NCI-H1694 (cell line): Measurements from ENCODE around the gene SLF2.
"Not testable (repeated sequence)": the region's sequence is repeated elsewhere in the genome, so short reads cannot be mapped to it uniquely, and the experiment has no call there.

ENCODE experiments used
- DNase-seq: peaks from one replicate; lab custom pipeline; 2025; lab: John Stamatoyannopoulos, UW

The SLF2 gene

DNA sequence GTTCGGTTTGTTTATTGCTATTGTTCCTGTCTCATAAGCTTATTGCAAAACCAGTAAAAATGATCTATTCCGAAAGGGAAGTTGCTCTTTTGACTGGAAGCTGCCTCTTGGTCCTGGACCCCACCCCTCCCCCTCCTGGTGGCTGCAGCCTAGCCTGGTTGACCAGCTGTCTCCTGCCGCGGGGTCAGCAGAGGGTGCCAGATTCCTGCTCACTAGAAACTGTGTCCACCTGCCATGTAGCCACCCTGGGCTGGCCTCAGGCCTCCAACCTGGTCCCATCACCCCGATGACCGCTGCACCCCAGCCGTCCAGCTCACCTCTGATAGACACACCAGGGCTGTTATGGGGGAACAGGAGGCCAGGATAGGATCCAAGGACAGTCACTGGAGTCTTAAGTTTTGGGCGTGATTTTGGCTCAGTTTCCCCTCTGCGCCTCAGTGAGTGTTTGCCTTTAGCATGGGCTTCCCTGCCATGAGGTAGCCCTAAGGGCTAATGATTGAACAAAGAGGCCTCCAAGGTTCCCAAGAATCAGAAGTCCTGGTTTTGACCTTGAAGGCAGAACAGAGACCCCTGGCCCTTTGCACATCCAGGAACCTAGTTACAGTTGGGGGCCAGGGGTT lies 32.9 kb upstream of the SLF2 start:
- no peak for DNase-seq

DNA sequence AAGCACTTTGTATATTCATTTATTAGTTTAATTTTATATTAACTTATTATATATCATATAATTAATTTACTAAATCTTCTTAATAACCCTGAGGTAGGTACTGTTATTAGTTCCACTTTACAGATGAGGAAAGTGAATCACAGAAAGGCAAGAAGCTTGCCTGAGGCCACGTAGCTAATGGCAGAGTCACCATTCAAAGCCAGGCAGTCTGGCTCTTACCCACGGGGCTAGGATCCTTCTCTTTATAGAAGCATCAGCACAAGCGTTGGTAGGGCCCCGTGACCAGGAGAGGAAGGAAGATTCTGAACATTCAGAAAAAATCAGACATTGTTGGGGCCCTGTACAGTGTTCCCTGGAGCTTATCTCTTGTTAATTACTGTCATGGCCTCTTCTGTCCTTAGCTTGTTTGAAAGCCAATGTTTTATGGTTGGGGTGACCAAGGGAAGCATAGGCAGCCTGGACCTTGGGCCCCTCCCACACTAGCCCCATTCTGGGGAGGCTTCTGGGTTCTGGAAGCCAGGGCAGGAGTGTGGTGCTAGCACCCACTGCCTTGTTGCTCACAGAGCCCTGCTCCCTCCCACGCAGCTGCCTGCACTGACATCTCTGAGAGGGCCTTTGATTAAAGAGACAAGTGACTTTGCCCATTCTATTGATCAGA lies 31.1 kb upstream of the SLF2 start:
- DNase-seq, result no peak

DNA sequence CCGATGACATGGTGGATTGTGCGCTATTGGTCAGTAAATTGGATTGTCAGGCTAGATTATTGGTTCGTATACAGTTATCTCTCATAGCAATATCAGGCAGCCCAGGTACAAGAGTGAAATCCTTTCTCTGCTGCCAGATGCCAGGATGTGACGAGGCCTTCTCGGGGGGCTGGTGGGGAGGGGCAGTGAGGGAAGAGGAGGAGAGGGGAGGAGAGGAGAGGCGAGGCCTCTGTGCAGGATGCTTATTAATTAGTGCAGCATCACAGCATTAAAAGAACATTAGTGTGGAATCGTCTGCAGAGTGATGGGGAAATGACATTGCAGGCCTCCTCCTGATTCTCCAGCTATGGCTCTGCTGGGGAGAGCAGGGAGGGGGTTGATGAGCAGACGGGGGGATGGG lies 30.5 kb upstream of the SLF2 start:
- no peak for DNase-seq

DNA sequence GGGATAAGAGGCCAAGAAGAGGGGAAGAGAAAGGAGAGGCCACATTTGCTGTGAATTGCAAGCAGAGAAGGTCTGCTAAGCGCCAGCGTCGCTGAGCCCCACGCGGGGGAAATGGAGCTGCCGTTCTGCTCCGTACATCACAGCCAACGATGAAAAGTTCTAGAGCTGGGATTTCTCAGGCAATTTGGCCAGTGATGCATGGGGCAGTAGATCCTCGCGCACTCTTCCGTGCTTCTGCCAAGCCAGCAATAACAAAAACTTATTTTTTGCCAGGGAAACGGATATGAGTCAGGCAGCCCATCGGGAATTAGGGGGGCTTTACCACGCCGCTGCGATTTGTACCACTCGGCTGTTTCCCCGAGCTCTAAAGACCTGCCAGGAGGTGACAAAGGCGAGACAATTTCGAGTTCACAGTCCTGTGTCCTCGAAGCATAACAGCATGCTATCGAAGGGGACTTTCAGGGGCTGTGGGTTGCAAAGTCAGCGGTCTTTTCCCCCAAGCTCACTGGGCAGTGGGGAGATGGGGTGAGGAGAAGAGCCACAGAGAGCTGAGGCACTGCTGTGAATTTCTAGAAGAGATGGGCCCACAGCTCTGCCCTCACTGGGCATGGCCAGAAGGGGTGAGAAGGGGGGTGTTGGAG lies 30.0 kb upstream of the SLF2 start:
- no peak for DNase-seq

DNA sequence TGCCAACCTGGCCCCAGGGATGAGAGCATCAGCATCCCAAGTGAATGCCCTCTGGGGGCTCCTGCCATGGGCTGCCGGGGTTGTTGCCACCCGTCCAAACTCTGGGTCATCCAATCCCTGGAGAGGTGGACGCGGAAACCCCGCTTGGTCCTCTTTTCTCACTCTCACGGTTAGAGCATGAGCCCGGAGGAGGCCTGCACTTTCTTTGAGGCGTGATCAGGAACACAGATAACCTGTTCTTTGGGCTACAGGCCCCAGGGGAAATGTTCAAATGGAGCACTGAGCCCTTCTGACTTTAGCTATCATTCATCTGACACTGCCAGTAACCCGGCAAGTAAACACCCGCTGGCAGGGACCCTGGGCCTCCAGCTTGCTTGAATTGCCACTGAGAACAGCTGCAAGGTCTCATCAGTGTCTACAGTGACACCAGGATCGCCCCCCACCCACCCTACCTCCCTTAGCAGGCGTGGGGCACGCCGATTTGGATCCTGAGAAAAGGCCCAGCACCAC lies 29.4 kb upstream of the SLF2 start:
- no peak for DNase-seq

DNA sequence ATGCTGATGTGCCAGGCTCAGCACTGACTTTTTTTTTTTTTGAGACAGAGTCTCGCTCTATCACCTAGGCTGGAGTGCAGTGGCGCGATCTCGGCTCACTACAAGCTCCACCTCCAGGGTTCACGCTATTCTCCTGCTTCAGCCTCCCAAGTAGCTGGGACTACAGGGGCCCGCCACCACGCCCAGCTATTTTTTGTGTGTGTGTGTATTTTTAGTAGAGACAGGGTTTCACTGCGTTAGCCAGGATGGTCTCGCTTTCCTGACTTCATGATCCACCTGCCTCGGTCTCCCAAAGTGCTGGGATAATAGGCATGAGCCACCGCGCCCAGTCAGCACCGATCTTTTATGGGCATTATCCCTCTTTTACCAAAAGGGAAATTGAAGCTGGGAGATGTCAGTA lies 27.2 kb upstream of the SLF2 start:
- DNase-seq, result not testable (repeated sequence)

DNA sequence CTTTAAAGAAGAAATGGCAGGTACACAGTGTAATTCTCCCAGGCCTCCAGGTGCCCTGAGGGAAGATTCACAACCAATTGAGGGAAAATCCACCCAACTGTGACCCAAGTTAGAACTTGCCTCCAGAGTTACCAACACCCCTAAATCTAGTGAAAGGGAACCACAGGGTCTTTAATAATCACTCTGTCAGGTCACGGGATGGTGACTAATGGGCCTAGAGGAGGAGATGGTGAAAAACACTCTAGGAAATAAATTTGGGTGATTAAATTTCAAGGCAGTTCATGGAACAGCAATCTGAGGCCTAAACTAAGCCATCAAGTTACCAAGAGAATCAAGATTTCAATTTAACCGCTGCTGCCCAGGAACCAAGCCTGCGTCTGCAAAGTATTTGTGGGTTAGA lies 26.7 kb upstream of the SLF2 start:
- no peak for DNase-seq

DNA sequence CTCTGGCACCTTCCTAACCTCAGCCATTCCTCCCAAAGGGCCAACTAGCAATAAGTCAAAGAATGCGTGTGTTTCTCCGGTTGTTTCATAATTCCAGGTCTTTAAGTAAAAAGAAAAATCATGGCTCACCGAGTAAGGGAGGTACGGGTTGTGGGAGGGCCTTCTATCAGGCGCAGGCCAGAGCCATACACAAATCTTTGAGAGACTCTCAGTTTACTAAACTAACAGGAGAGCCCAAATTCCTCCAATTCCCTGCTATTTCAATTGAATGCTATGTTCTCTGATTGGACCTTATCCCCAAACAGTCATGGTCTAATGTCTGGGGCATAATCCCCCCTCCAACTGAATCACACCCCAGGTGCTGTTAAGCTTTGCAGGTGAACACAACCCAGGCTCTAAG lies 26.2 kb upstream of the SLF2 start:
- no peak for DNase-seq

DNA sequence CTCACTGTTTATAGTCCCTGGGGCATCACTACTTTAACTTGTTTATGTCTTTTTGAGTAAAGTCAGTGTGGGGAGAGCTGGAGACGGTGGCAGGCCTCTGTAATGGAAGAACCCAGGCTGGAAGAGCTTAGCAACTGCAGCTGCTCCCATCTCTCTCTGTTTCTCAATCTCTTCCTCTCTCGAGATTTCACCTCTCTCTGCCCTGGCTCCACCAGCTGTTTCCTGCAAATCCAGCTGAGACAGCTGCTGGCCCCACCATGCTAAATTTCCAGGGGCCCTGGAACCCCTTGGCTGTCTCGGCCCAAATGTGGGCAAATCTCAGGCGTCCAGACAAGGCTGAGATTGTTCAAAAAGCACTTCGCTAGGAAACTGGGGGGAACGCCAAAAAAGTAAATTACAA lies 25.8 kb upstream of the SLF2 start:
- no peak for DNase-seq

DNA sequence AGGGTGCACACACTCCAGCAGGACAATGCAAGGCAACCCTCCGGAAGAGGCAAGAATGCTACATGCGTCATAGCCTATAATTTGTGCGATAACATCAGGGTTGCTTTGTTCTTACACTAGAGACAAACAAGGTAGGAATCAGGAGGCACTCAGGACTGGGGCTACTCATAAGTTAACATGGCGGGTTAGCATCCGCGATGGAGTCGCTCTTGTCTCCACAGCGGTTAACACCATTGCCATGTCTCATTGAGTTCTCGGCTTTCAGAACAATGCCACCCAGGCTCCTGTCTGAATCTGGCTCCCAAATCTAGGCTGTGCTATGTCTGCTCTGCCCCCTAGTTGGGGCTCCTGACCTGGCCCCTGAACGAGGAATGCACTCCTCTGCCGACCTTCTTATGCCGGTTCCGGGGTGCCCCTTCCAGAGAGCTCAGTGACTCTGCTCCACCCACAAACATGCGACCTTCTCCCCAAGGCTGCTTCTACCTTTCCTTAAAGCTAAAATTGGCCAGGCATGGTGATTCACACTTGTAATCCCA lies 24.9 kb upstream of the SLF2 start:
- no peak for DNase-seq

DNA sequence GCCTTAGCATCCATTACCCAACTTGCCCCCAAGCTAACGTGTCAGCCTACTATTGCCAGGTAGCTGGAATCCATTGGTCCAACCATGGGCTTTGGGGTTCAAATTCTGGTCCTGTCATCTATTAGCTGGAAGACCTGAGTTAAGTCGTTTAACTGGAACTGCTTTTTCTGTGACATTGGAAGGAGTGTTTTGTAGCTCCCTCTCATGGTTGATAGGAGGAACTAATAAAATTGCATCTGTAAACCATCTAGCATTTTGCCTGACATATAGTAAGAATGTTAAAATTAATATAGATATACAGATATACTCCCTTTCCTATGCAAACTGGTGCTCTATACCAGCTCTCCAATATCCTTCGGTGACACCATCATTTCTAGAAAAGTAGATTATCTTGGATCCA lies 23.8 kb upstream of the SLF2 start:
- no peak for DNase-seq

DNA sequence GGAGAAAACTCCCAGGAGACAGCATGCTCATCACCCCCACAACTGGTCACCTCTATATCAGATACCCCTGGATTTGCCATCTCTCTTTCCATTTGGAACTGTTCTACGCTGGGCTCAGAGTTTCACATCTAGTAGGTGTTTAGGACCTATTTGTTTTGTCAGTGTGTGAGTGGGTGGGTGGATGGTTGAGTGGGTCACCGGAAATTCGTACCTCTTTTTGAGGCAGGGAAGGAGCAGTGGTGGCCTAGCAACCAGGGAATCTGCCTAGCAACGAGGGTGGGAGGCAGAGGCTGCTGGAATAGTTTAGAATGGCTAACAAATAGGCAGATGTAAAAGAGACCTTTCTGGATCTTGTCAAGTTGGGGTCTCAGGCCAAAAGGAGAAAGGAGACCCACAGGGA lies 23.2 kb upstream of the SLF2 start:
- no peak for DNase-seq

DNA sequence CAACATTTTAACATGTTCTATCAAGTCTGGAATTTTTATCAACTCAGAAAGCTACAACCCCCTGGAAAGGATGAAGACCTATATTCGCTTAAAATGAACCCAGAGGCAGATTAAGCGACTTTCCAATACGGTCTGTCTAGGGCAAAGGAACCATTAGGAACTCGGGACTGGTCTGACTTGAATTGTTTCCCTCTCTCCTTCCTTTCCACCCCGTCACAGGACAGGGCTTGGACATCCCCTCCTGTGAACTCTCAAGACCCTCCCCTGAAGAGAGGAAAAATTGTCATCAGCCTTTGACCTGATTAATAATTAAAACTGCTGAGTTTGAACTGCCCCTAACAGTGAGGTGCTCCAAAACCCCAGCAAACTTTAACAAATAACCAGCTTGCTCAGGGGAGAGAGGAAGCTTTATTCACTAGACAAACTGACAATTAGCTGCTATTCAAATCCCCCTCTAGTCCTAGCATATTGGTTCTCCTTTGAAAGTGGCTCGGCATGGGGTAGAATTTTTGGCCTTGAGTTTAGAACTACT lies 22.6 kb upstream of the SLF2 start:
- no peak for DNase-seq

DNA sequence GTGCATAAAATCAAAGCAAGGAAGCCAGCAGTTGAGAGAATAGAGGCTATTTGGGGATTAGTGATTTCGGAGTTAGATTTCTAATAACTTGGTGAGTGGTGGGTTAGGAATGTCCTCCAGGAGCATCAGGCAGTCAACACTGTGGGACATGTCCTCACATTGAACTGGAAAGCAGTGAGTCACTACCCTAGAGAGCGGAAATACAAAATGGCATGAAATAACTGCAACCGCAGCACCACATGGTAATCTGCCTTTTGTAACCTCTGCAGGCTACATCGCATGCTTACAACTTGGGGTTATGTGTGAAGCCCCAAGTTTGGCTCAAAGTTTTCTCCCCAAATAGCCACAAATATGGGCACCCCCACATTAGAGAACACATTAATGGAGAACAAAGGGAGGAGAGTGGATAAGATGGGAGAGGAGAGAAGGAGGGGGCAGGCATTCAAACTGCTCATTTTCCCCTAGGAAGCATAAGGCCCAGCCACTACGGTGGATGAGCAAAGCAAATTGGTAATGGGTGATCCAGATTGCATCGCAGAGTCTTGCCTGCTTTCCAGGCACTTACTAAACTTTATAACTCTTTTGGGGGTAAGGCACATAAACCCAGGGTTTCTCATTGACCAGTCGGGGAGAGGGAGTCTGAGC lies 22.0 kb upstream of the SLF2 start:
- no peak for DNase-seq

DNA sequence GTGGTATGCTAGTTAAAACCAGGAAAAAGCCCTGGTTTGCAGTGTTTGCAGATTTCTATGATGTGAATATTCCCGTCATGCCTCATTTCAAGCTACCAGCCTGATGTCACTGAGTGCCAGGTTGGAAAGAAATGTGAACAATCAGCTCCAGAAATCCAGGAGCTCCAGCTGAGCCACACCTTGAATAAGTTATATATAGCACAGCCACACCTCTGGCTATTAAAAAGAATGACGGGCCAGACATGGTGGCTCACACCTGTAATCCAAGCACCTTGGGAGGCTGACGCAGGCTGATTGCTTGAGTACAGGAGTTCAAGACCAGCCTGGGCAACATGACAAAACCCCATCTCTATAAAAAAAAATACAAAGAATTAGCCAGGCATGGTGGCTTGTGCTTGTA lies 18.7 kb upstream of the SLF2 start:
- no peak for DNase-seq

DNA sequence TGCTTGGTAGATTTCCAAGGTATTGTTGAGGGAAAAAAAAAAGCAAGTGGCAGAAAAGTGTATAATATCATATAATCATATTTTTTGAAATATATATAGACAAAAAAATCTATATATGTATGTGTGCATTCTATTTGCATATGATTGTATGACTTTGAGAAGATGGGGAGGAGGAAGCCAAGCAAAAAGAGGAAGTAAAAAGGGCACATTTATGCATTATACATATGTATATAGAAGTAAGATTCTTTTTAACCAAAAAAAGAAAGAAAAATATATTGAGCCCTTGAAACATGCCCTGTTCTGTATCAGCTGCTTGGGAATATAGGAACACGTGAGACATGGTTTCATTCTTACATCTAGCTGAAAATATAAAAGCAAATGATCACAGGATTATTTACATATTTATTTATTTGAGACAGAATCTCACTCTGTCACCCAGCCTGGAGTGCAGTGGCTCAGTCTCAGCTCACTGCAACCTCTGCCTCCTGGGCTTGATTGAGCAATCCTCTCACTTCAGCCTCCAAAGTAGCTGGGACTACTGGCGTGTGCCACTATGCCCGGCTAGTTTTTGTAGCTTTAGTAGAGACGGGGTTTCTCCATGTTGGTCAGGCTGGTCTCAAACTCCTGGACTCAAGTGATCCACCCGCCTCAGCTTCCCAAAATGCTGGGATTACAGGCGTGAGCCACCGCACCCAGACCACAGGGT lies 18.0 kb upstream of the SLF2 start:
- no peak for DNase-seq

DNA sequence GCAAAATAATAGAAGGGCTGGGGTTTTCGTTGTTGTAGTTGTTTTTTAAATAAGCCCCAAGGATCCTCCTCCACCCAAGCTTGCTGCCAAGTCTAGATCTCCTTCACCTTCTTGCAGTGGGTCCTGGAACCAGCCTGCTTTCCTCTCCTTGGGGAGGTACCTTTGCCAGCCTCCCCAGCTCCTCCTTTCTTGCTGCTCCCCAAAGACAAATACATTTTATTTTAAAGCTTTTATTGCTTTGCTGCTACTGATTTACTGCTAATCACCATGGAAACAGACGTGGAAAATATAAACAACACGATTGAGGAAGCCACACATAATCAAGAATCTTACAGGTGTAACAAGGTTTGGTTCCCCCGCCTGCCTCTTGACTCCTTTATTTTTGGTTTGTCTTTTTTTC lies 17.4 kb upstream of the SLF2 start:
- no peak for DNase-seq

DNA sequence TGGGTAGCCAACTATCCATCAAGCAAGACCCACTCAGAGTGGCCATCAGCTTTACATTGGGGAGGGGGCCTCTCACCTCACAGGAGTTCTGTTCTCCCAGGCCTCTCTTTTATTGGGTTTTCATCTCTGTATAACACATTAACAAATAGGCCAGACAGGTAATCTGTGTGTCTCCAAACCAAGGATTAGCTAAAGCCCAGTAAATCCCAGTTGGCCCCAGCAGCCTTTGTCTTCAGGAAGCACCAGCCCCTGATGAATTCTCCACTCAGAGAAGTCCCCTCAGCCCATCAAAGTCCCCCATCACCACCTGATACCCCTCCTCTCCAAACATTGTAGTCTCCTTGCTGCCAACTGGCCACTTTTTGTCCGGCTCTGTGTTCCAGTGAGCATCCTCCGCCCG lies 16.9 kb upstream of the SLF2 start:
- no peak for DNase-seq

DNA sequence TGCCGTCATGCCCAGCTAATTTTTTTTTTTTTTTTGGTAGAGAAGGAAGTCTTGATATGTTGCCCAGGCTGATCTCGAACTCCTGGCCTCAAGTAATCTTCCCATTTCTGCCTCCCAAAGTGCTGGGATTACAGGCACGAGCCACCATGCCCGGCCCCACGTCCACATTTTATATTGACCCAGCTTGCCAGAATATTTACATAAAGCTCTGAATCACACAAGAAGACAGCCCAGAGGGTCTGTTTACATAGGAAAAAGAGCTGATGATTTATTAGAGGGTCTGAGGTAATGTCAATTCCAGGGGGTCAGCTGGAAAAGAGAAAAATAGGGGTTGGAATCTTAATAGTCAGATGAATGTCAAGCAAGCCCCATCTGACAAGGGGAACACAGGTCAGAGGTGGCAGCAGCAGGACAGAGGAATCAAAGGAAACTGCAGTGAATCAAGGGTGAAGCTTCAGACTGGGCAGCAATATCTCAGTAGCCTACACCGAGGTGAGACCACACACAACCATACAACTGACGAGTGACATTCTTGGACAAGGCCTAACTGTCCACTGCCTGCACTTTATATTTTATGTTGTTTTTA lies 15.8 kb upstream of the SLF2 start:
- DNase-seq, result no peak

DNA sequence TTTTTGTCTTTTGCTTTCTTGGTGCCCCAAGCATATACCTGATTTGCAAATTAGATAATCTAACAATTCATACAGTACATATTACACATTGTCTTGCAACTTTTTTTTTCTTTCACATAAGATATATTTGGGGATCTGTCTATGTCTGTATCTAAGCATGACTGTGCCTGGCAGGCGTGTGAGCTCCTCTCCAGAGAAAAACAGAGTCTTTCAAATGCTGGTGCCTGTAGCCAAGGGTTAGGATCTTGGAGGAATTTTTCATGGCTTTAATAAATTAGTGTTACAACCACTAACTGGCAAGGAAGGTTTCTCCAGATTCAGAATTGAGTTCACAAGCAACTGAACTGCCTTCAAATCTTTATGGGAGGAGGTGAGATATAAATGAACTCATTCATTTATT lies 14.8 kb upstream of the SLF2 start:
- no peak for DNase-seq

DNA sequence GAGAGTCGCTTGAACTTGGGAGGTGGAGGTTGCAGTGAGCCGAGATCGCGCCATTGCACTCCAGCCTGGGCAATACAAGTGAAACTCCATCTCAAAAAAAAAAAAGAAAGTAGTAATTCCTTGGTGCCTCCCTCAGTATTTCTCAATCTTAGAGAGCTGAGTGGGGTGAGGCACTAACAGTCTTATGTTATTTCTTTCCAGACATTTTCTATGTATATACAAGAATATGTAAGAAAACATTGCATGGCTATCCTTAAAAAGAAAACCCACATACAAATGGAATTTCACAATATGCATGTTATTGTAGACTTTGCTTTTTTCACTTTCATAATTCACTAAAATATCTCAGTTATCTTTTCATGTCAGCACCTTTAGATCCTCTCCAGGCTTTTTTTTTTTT lies 13.6 kb upstream of the SLF2 start:
- no peak for DNase-seq

DNA sequence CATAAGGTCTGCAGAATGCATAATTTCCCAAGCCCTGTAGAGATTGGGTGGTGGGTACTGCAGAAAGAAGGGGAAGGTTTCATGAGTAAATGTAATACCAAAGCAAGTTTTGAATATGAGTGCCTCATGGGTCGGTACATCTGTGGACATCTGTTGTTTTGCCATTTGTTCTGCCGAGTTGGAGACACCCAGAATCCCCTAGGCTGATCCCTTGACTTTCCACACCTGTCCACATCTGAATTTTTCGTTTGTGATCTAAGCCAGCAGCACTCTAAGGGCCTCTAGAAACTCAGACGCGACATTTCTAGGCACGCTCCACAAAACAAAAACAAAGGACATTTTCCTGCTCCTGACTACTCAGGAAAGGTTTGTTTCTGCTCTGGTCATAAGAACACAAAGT lies 11.7 kb upstream of the SLF2 start:
- DNase-seq, result no peak
